SK-N-MC (cell line): ENCODE measurements around the gene BLVRA.

Source experiments
- EZH2 ChIP-seq: fragments of 200-600 bp; sonication (generic); IDR thresholded peaks from one replicate; pipeline ENCODE4 v1.6.1; 2017; ENCODE audit warnings: antibody characterized with exemption
- POLR2AphosphoS5 ChIP-seq: IDR thresholded peaks from 2 replicates; pipeline ENCODE4 v1.6.1; 2012; ENCODE audit warnings: mild to moderate bottlenecking, low read depth, low read length, borderline replicate concordance

- TF ChIP-seq POLR2AphosphoS5 (no peak), EZH2 (no peak)
Observed at GRCh38 chr7:43790006-43790405, 31.5 kb downstream of the BLVRA start.
